ENCODE results near the gene S100A9.

- TF ChIP-seq POLR2A (IDR thresholded peaks at IDR 0.05) (no peak), CTCF (IDR thresholded peaks at IDR 0.05) (no peak), EP300 (IDR thresholded peaks at IDR 0.05) (no peak)
These were observed 17.9 kb downstream of the S100A9 start, which contains the start of gene S100A12 for GRCh38 chr1:153375511-153375910.
